ENCODE results near the gene ST8SIA6.
"Not testable (repeated sequence)": the region's sequence is repeated elsewhere in the genome, so short reads cannot be mapped to it uniquely, and the experiment has no call there.

The ST8SIA6 gene

DNA sequence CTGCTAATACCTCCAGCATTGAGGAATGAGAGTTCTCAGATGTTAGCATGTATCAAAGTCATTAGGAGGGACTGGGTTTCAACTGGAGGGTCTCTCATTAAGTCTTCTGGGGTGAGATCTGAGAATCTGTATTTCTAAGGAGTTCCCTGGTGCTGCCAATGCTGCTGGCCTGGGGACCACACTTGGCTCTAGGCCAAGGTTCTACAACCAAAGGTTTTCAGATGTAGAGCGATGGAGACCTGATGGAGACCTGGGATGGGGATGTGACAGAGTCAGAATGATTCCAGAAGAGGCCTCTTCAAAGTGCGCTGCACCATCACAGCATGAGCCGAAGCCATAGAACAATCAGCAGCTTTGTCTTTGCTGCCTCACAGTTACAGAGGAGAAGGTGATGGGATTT, 27.2 kb downstream of the ST8SIA6 start:
- DNase-seq (ENCODE audit: low read depth) = no peak

GRCh38 chr10:17426263-17426750, 28.1 kb downstream of the ST8SIA6 start:
- DNase-seq (ENCODE audit: low read depth) = no peak

- DNase-seq (ENCODE audit: low read depth) = no peak
Observed at GRCh38 chr10:17425584-17426262, 28.7 kb downstream of the ST8SIA6 start.

DNA sequence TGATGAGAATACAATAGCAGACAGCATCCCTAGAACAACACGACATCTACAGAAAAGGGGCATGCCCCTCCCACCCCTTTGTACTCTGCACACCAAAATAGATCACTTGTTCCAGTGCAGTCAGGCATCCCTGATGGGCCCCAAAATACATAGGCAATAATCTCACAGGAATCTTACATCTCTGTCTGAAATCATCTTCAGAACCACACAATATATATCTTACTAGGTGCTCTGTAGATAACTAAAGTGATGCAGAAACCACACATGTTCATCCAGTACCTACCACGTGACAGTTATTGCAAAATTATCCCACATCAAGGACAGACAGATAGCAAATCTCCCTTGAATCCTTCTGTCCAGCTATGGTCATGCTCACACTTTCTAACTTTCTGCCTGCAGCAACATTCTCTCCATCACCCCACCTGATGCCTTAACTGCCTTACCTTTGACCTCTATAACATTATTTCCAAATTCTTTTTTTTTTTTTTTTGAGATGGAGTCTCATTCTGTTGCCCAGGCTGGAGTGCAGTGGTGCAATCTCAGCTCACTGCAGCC, 30.7 kb downstream of the ST8SIA6 start:
- no peak for DNase-seq (ENCODE audit: low read depth)

DNA sequence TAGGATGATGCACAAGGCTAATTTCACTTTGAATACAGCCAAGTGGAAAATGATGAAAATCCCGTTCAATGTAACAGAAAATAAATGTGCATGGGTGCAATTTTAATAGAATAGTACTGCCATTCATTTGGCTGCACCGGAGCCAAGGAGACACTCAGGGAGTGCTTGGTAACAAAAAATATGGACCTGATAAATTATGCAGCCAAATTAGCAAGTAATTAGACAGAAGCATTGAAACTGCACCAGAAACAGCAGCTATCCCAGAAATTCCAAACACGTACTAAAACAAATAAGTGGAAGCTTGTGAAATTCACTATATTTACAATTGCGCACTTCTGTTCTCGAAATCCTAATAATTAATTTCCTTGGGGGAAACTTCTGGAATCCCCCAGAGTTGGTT, 31.5 kb downstream of the ST8SIA6 start:
- DNase-seq (ENCODE audit: low read depth) = no peak

GRCh38 chr10:17418249-17418648, 36.1 kb downstream of the ST8SIA6 start:
- DNase-seq (ENCODE audit: low read depth) = no peak

- no peak for DNase-seq (ENCODE audit: low read depth)
Observed at GRCh38 chr10:17416442-17417211, 37.8 kb downstream of the ST8SIA6 start.

- DNase-seq (ENCODE audit: low read depth) = no peak
Observed at GRCh38 chr10:17415046-17415658, 39.2 kb downstream of the ST8SIA6 start.

DNA sequence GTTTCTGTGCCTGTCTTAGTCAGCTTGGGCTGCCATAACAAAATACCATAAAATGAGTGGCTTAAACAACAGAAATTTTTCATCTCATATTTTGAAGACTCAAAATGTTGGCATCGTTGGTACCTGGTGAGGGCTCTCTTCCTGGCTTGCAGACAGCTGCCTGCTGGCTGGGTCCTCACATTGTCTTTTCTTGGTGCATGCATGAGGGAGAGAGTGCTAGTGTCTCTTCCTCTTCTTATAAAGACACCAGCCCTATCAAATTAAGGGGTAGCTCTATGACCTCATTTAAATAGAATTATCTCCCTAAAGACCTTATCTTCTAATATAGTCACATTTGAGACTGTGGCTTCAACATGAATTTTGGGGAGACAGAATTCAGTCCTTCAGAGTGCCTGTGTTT, 39.9 kb downstream of the ST8SIA6 start:
- DNase-seq (ENCODE audit: low read depth) = no peak

GRCh38 chr10:17413876-17414275, 40.5 kb downstream of the ST8SIA6 start:
- DNase-seq (ENCODE audit: low read depth) = no peak

GRCh38 chr10:17412323-17412722, 42.1 kb downstream of the ST8SIA6 start:
- DNase-seq (ENCODE audit: low read depth) = no peak

GRCh38 chr10:17410907-17411306, 43.5 kb downstream of the ST8SIA6 start:
- DNase-seq (ENCODE audit: low read depth) = no peak

- no peak for DNase-seq (ENCODE audit: low read depth)
Observed at GRCh38 chr10:17409170-17409733, 45.1 kb downstream of the ST8SIA6 start.

GRCh38 chr10:17407047-17407446, 47.3 kb downstream of the ST8SIA6 start:
- DNase-seq (ENCODE audit: low read depth) = no peak

GRCh38 chr10:17406036-17406834, 48.2 kb downstream of the ST8SIA6 start:
- DNase-seq (ENCODE audit: low read depth) = no peak

GRCh38 chr10:17403161-17403560, 51.2 kb downstream of the ST8SIA6 start:
- no peak for DNase-seq (ENCODE audit: low read depth)

- not testable (repeated sequence) for DNase-seq (ENCODE audit: low read depth)
Observed at GRCh38 chr10:17402040-17402439, 52.4 kb downstream of the ST8SIA6 start.

- no peak for DNase-seq (ENCODE audit: low read depth)
Observed at GRCh38 chr10:17396004-17396403, 58.4 kb downstream of the ST8SIA6 start.

DNA sequence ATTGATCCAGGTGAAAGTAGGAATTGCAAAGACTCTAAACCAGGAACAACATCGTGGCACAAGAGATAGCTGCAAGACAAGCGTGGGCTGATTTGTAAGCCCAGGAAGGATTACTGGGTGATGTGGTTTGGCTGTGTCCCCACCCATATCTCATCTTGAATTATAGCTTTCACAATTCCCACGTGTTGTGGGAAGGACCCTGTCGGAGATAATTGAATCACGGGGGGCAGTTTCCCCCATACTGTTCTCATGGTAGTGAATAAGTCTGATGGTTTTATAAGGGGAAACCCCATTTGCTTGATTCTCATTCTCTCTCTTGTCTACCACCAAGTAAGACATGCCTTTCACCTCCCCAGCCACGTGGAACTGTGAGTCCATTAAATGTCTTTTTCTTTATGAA, 59.5 kb downstream of the ST8SIA6 start:
- no peak for DNase-seq (ENCODE audit: low read depth)

DNA sequence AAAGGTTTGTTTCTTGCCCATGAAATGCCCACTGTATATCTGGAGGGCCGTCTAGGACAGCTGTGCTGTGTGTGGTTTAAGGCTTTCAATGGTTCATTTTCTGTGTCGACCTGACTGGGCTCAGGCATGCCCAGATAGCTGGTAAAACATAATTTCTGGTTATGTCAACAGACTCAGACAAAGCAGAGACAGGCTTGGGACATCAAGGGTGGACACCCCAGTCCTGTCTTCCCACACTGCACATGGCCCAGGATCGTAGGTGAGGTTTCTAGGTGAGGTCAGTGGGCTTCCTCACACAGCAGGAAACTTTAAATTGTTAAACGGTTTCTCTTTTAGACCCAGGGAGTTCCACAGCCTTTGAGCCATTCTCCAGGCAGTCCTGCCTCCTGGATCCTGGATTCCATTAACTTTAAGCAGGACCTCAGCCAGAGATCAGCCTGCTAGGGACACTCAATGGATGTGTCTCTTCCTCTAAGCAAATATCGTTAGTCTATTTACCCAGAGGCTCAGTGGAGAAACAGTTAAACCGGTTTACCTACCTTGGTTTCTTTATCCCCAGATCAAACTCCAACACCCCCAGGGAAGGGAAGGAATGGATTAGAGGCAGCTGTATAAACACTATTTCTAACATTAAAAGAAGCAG, 66.4 kb downstream of the ST8SIA6 start:
- DNase-seq (ENCODE audit: low read depth) = no peak

DNA sequence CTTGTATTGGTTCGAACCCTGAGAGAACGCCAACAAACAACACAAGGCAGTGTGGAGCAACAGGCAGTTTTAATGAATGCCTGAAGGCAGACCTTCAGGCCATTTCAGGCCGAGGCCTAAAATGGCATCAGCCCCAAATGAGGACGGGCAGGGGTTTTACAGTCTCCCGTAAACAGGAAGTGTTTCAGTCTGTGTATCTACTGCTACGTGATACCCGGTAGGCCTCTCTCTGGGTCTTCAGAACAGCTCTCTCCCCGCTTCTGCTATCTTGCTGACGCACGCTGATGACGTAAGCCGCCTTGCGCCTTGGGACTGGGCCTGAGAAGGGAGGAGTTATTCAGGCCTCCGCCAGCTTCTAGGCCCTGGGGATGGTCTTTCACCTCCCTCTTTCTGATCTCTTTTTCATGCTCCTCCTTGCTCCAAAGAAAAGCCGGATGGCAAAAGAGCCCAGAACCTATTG, 67.7 kb downstream of the ST8SIA6 start:
- no peak for DNase-seq (ENCODE audit: low read depth)
